ENCODE data around the gene UNKL.

- TF ChIP-seq CTCF (IDR thresholded peaks at IDR 0.05; ENCODE audit: low read length) (no peak), EZH2 (IDR thresholded peaks at IDR 0.05; ENCODE audit: borderline replicate concordance, low read length) (no peak)
Measured at GRCh38 chr16:1318268-1318545, 96.3 kb downstream of the UNKL start.

Measured in OCI-LY1 (cell line).